OCI-LY3 (cell line): ENCODE measurements around the gene XRCC5.

Experiments
- EZH2phosphoT487 ChIP-seq: fragments of 200-600 bp; shearing (Covaris generic); IDR thresholded peaks from 2 replicates; pipeline ENCODE4 v1.6.1; 2018; ENCODE audit warnings: antibody characterized with exemption, mixed run types, low read depth
- TF ChIP-seq, protein P1 (sequence below): fragments of 200-600, 300-600 bp; sonication (generic); IDR thresholded peaks from 2 replicates; pipeline ENCODE4 v1.5.1; 2014; ENCODE audit warnings: antibody characterized with exemption, low read length, low read depth

DNA sequence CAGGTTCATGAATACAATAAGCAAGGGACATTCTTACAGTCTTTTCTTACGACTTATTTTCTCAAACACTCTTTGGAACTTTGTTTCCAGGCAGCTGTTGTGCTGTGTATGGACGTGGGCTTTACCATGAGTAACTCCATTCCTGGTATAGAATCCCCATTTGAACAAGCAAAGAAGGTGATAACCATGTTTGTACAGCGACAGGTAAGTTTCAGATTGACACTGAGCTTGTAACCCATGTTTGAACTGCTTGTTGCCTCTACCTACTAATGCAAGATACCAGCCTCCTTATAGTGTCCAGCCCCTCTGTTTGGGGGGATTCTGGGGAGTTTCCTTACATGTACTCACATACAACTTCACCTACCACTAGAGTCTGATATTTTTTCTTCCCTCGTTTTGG, 3.8 kb downstream of the XRCC5 start:
- TF ChIP-seq, protein P1, sequence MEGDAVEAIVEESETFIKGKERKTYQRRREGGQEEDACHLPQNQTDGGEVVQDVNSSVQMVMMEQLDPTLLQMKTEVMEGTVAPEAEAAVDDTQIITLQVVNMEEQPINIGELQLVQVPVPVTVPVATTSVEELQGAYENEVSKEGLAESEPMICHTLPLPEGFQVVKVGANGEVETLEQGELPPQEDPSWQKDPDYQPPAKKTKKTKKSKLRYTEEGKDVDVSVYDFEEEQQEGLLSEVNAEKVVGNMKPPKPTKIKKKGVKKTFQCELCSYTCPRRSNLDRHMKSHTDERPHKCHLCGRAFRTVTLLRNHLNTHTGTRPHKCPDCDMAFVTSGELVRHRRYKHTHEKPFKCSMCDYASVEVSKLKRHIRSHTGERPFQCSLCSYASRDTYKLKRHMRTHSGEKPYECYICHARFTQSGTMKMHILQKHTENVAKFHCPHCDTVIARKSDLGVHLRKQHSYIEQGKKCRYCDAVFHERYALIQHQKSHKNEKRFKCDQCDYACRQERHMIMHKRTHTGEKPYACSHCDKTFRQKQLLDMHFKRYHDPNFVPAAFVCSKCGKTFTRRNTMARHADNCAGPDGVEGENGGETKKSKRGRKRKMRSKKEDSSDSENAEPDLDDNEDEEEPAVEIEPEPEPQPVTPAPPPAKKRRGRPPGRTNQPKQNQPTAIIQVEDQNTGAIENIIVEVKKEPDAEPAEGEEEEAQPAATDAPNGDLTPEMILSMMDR, result no peak
- TF ChIP-seq EZH2phosphoT487, result no peak
